ENCODE data around the gene CYP2D6.
"Not testable (repeated sequence)": the region's sequence is repeated elsewhere in the genome, so short reads cannot be mapped to it uniquely, and the experiment has no call there.

Gene CYP2D6

GRCh38 chr22:42156598-42156997, 26.0 kb upstream of the CYP2D6 start:
- DNase-seq: no peak

GRCh38 chr22:42156121-42156520, 25.5 kb upstream of the CYP2D6 start:
- no peak for DNase-seq

GRCh38 chr22:42155053-42155543, 24.5 kb upstream of the CYP2D6 start:
- DNase-seq: no peak

- DNase-seq: no peak
These were observed 23.9 kb upstream of the CYP2D6 start for GRCh38 chr22:42154293-42155052.

- DNase-seq: no peak
These were observed 22.2 kb upstream of the CYP2D6 start for GRCh38 chr22:42152661-42153270.

GRCh38 chr22:42151924-42152635, 21.5 kb upstream of the CYP2D6 start:
- no peak for DNase-seq

- DNase-seq: no peak
These were observed 20.3 kb upstream of the CYP2D6 start for GRCh38 chr22:42150727-42151590.

- not testable (repeated sequence) for DNase-seq
These were observed 19.2 kb upstream of the CYP2D6 start for GRCh38 chr22:42149798-42150197.

- DNase-seq: no peak
These were observed 14.6 kb upstream of the CYP2D6 start for GRCh38 chr22:42145175-42145574.

- not testable (repeated sequence) for DNase-seq
These were observed 13.5 kb upstream of the CYP2D6 start for GRCh38 chr22:42143859-42144822.

GRCh38 chr22:42142771-42143461, 12.3 kb upstream of the CYP2D6 start:
- no peak for DNase-seq

- DNase-seq: not testable (repeated sequence)
These were observed 10.9 kb upstream of the CYP2D6 start for GRCh38 chr22:42141307-42142057.

GRCh38 chr22:42140153-42140552, 9.5 kb upstream of the CYP2D6 start:
- not testable (repeated sequence) for DNase-seq

- DNase-seq: not testable (repeated sequence)
These were observed 8.9 kb upstream of the CYP2D6 start for GRCh38 chr22:42139508-42139907.

- no peak for DNase-seq
These were observed 8.4 kb upstream of the CYP2D6 start for GRCh38 chr22:42138972-42139371.

- DNase-seq: no peak
These were observed 7.6 kb upstream of the CYP2D6 start for GRCh38 chr22:42138122-42138770.

- not testable (repeated sequence) for DNase-seq
These were observed 5.1 kb upstream of the CYP2D6 start for GRCh38 chr22:42135688-42136087.

- DNase-seq: no peak
These were observed 3.8 kb upstream of the CYP2D6 start for GRCh38 chr22:42134100-42135020.
